Bronchial epithelial cell (primary cell): ENCODE results near the gene NFE2L2. TPM values are rescaled to one million over a fixed set of nuclear protein-coding genes. Genes with fewer than 3 reads are reported as not detected.

ENCODE experiments used
- DNase-seq: peaks from one replicate; pipeline ENCODE4 v3.0.0-alpha.2; 2010; ENCODE audit warnings: low read depth
- FAIRE-seq: peaks from 2 replicates; lab custom pipeline; 2011; peaks lifted over from hg19 to GRCh38; lab: Jason Lieb, UNC
- H3K27me3 ChIP-seq: 2 replicates; pipeline ENCODE4 v1.5.1; 2011; ENCODE audit warnings: low read length; ENCODE audit not compliant: control insufficient read depth, insufficient read depth
- H3K36me3 ChIP-seq: 2 replicates; pipeline ENCODE4 v1.5.1; 2011; ENCODE audit warnings: low read length; ENCODE audit not compliant: control insufficient read depth, insufficient read depth
- H3K4me3 ChIP-seq: 2 replicates; pipeline ENCODE4 v1.5.1; 2011; ENCODE audit warnings: mild to moderate bottlenecking, low read depth, low read length, control low read depth
- total RNA-seq: library from RNA; depleted of rRNA; stranded (reverse); fragments of >200 nt; gene quantifications from 2 replicates; pipeline ENCODE4 v1.2.1, GENCODE V29; 2014
- TF ChIP-seq, protein P1 (sequence below): IDR thresholded peaks from 2 replicates; pipeline ENCODE4 v1.5.1; 2011; ENCODE audit warnings: mild to moderate bottlenecking, moderate library complexity, low read length, control low read depth, inconsistent platforms; ENCODE audit not compliant: insufficient read depth, severe bottlenecking

NFE2L2 gene
- total RNA-seq, 1 donor from 2014 or later: 64.5 TPM

DNA sequence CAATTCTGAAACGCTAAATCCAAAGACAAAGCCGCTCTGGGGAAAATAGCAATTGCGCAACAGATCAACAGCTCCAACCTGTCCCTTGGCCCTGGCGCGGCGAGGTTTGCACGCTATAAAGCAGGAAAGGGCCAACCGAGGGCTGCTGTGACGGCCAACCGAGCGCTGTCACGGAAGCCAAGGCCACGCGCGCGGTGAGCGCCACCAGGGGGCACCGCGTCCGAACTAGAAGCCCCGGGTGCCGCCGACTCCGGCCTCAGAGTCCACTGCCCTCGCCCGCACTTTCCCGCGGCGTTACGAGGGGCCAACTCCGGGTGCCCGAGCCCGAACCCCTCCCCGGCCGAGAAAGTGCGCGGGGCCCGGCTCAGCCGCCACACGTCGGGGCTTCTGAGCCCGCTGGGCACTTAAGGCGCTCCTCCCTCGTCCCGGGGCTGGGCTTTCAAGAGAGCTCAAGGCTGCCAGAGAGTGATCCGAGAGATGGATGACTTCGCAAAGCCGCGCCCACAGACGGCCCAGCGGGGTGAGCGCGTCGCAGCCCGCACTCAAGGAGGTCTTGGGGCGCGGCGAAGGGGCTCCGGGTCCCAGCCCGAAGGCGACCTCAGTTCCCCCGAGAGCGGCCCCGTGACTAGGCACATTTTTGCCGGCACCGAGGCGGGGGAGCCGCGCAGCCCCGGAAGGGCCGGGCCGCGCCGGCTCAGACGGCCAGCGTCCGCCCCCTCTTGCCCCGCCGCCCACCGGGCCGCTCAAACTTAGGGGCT, 897 bp downstream of the NFE2L2 start:
- DNase-seq (peak; percentile 88), FAIRE-seq (no peak)
- Histone ChIP-seq H3K4me3 (peak overlapping the region; percentile 92), H3K36me3 (peaks cover 1% of the 10 kb centered on the region), H3K27me3 (no peaks in the 10 kb centered on the region)
- TF ChIP-seq, protein P1, sequence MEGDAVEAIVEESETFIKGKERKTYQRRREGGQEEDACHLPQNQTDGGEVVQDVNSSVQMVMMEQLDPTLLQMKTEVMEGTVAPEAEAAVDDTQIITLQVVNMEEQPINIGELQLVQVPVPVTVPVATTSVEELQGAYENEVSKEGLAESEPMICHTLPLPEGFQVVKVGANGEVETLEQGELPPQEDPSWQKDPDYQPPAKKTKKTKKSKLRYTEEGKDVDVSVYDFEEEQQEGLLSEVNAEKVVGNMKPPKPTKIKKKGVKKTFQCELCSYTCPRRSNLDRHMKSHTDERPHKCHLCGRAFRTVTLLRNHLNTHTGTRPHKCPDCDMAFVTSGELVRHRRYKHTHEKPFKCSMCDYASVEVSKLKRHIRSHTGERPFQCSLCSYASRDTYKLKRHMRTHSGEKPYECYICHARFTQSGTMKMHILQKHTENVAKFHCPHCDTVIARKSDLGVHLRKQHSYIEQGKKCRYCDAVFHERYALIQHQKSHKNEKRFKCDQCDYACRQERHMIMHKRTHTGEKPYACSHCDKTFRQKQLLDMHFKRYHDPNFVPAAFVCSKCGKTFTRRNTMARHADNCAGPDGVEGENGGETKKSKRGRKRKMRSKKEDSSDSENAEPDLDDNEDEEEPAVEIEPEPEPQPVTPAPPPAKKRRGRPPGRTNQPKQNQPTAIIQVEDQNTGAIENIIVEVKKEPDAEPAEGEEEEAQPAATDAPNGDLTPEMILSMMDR: peak; percentile 97

DNA sequence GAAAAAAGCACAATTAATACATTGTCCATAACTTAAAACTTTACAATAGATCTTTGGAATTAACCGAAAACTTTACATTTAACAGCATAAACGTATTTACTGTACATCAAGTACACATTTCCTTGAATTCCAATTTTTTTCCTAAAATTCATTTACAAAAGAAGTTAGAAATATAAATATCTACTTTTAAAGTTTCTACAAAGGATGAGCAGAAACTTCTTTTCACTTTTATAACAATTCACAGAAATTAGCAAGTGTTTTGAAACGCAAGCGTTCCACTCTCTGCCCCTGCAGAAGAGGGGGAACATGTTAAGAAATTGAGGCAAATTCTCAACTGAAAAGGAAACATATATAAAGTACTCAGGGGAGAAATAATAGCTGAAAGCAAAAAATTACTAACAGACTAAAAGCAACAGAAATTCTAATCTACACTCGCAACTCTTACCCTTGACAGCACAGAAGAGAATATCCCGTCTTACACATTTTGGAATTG, 1.5 kb downstream of the NFE2L2 start:
- FAIRE-seq (no peak), DNase-seq (no peak)
- H3K27me3 ChIP-seq: no peaks in the 10 kb centered on the region
- TF ChIP-seq, protein P1: no peak
- peak overlapping the region; percentile 92 for H3K4me3 ChIP-seq
- peaks cover 1% of the 10 kb centered on the region for H3K36me3 ChIP-seq

DNA sequence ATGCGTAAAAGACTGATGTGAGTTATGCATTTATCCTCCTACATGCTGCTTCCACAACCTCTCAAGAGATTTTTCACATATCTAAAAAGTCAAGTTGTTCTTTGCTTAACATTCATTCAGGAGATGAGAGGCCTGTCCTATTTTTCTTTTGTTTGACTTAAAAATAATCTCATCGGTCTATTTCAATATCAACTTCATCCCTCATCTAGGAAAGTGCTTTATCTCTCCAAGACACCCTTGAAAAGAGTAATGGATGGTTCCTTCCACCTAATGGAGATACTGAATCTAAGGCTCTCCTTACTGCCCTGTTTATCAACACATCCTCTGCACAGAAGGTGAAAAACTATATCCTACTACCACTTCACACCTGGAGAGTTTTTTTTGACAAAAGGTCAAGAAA, 2.4 kb downstream of the NFE2L2 start:
- H3K27me3 ChIP-seq: no peaks in the 10 kb centered on the region
- TF ChIP-seq, protein P1: no peak
- peak overlapping the region; percentile 92 for H3K4me3 ChIP-seq
- DNase-seq (no peak), FAIRE-seq (no peak)
- peaks cover 4% of the 10 kb centered on the region for H3K36me3 ChIP-seq

DNA sequence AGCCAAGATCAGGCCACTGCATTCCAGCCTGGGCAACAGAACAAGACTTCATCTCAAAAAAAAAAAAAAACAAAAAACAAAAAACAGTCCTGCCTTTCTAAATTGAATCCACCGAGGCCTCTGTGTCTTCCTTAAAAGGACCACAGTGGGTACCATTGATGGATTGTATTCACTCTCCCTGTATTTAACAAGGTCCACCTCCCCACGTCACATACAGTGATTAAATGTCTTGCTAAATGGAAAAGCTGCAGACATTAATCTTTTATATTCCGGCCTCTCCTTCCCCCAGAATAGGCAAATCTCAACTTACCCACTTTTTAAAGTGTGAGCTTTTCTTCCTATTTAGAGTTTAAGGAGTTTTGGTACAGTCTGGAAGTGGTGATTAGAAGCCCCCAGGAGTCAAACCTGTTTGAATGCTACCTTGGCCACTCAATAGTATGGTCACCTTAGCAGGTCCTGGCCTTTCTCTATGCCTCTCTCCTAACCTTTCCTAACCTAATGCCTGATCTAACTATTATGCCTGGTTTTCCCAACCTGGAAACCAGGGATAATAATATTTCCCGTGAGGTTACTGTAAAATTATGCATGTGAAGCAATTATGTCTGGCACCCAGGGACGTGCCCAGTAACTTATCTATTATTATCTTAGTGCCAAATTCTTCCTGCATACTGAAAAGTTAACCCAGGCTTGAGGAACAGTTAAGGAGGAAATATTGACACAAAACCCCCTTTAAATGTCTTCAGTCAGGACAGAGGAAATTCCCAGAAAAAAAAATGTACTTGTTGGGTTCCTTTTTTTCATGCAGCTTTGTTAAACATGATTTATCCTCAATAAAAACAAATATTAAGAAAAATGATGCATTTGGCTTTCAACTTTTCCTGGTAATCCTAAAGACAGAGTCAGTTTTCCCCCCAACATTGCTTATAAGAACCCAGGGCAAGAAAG, 3.1 kb downstream of the NFE2L2 start:
- TF ChIP-seq, protein P1: no peak
- no peaks in the 10 kb centered on the region for H3K27me3 ChIP-seq
- DNase-seq (no peak), FAIRE-seq (no peak)
- H3K4me3 ChIP-seq: peak overlapping the region; percentile 92
- H3K36me3 ChIP-seq: peaks cover 4% of the 10 kb centered on the region

DNA sequence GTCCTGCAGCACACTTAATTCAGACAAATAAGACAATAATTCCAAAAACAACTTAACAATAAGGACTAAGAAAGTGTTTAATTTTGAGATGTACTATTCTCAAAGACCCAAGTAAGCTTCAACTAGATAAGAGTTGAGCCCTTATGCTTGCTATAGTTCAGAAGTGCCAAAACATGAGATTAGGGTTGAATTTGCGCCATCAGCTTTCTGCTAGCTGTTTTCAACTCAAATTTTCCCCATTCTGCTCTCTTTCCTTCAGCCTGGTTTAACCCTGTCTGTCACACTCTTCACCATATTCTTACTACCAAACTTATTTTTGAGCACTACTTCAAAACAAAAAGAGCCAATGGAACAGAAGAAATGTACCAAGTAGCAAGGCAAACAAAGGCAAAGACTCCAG, 4.1 kb downstream of the NFE2L2 start:
- Histone ChIP-seq H3K27me3 (no peaks in the 10 kb centered on the region), H3K36me3 (peaks cover 4% of the 10 kb centered on the region), H3K4me3 (peak overlapping the region; percentile 92)
- no peak for DNase-seq
- TF ChIP-seq, protein P1: no peak
- no peak for FAIRE-seq
